Ammon's horn (tissue), 1 donor: Measurements from ENCODE around the gene KIF25.

ENCODE experiments used
- DNase-seq: peaks from one replicate; pipeline ENCODE4 v3.0.0-alpha.2; 2016; ENCODE audit warnings: low spot score

Gene KIF25

DNA sequence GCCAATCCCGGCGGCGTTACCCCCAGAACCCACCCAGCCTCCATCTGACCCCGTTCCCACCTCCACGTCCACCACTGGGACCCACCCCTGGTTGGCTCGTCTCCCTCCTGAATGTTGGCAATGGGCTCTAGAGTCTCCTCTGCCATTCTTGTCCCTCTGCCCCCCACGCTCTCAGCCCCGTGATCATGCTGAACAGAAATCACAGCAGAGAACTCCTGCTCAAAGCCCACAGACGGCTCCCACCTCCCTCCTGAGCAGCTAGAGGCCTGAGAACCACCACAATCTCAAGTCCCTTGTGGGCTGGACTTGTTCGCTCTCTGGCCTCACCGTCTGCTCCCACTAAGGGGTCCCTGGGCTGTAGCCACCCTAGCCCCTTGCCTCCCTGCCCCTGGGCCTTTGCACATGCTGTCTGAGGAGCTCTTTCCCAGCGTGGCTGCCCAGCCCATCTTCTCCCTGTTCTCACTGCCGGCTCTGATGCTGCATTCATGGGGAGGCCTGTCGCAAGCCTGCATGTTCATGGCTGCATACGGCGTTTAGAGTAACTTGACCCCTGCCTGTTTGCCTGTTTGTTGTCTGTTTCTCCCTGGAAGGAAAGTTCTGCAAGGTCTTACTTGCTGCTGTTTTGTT lies 92.7 kb downstream of the KIF25 start:
- DNase-seq = no peak

DNA sequence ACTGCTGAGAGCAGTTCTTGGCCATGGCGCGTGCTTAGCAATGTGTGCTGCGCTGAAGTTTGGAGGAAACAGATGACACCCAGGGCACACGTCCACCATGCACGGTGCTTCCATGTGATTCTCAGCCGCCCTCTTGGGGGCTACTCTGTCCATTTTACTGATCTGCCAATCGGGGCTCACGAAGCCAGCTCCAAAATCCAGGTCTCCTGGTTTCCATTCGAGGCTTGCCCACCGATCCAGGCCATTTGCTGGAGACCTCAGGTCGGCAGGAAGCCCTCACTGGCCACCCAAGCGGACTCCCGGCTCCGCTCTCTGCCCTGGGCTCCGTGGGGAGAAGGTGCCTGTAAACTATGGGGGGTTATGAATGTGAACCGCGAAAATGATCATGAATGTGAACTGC lies 93.2 kb downstream of the KIF25 start:
- no peak for DNase-seq

DNA sequence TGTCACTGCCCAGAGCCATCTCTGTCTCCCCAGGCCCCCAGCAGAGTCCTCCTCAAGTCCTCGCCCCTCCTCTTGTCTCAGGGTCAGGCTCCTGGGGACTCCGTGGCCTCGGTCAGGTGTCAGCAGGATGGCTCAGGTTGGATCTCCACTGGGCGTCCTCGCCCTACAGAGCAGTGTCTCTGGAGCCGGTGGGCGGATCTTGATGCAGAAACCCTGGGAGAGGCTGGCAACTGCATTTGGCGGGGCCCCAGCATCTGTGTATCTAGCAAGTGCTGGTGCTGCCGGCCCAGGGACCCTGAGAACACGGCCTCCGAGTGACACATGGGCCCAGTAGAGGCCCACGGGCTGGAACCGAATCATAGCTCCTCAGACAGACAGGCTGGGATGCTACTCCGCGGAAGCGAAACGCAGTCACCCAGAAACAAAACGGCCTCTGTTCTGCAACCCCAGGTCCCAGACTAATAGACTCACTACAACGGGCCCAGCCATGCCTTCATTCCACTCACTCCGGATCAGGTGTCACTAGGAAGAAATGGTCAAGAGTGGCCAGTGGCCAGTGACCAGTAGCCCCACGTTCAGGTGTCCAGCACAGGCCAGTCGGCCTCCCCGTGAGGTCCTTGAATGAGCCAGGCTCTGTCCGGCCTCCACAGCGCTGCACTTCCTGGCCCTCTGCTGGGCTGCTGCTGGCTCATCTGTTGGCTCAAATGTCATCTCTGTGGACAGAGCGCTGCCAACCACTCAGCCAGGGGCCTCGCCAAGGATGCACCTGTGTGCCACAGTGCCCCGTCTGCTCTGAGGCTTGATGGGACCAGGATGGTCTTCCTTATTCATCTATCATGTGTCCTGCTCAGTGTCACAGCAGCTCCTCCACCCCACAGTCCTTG lies 94.2 kb downstream of the KIF25 start:
- no peak for DNase-seq

DNA sequence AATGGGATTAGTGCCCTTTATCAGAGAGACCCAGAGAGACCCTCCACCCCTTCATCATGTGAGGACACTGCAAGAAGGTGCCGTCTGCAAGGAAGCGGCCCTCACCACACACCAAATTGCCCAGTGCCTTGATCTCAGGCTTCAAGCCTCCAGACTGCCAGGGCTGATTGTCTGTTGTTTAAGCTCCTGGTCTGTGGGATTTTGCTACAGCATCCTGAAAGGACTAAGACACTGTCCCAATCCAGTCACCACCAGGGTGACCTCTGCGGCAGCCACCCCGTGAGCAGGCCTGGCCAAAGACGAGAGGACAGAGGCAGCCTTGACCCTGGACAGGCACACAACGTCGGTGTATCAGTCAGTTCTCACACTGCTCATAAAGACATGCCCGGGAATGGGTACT lies 95.1 kb downstream of the KIF25 start:
- DNase-seq = no peak

DNA sequence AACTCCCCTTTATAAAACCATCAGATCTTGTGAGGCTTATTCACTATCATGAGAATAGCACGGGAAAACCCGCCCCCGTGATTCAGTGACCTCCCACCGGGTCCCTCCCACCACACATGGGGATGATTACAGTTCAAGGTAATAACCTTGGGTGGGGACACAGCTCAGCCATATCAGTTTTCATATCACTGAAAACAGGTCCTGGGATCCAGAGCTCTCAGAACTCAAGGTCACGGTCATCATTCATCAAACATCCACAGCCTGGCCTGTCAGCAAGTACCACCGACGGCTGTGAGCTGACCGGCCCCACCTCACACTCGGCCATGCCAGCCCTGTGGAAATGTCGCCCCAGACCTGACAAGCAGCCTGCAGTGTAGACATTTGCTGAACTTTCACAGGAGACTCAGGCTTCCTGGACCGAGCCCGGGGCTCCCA lies 95.6 kb downstream of the KIF25 start:
- DNase-seq = no peak

- DNase-seq = no peak
Measured at GRCh38 chr6:168093634-168094033, 96.2 kb downstream of the KIF25 start.
